ENCODE data around the gene HOXB13.
"Not testable (repeated sequence)": the region's sequence is repeated elsewhere in the genome, so short reads cannot be mapped to it uniquely, and the experiment has no call there.

Gene HOXB13

GRCh38 chr17:48726916-48727286 is 1.6 kb downstream of the HOXB13 start:
- DNase-seq (ENCODE audit: low spot score) = no peak

GRCh38 chr17:48726114-48726915 is 2.2 kb downstream of the HOXB13 start:
- no peak for DNase-seq (ENCODE audit: low spot score)

- no peak for DNase-seq (ENCODE audit: low spot score)
Measured at GRCh38 chr17:48725288-48726064, 3.1 kb downstream of the HOXB13 start.

- no peak for DNase-seq (ENCODE audit: low spot score)
Measured at GRCh38 chr17:48725004-48725287, 3.6 kb downstream of the HOXB13 start.

- DNase-seq (ENCODE audit: low spot score) = peak; percentile 67
Measured at GRCh38 chr17:48724251-48725003, 4.1 kb downstream of the HOXB13 start.

GRCh38 chr17:48723423-48724250 is 4.9 kb downstream of the HOXB13 start:
- DNase-seq (ENCODE audit: low spot score) = no peak

- DNase-seq (ENCODE audit: low spot score) = no peak
Measured at GRCh38 chr17:48722915-48723422, 5.6 kb downstream of the HOXB13 start, which contains the start of gene PRAC2. Gene PRAC2, plus strand, starts transcription at chr17:48723185. Its CDS starts 1,226 bp downstream, at chr17:48724411.

GRCh38 chr17:48722201-48722907 is 6.2 kb downstream of the HOXB13 start, which contains the start of gene PRAC1:
Gene PRAC1, minus strand, starts transcription at chr17:48722518. Its CDS starts 126 bp downstream, at chr17:48722392.
- no peak for DNase-seq (ENCODE audit: low spot score)

- DNase-seq (ENCODE audit: low spot score) = no peak
Measured at GRCh38 chr17:48721009-48721402, 7.5 kb downstream of the HOXB13 start.

GRCh38 chr17:48720266-48721008 is 8.1 kb downstream of the HOXB13 start:
- no peak for DNase-seq (ENCODE audit: low spot score)

GRCh38 chr17:48719642-48720265 is 8.8 kb downstream of the HOXB13 start:
- no peak for DNase-seq (ENCODE audit: low spot score)

- no peak for DNase-seq (ENCODE audit: low spot score)
Measured at GRCh38 chr17:48718761-48719641, 9.5 kb downstream of the HOXB13 start.

GRCh38 chr17:48718227-48718760 is 10.3 kb downstream of the HOXB13 start:
- DNase-seq (ENCODE audit: low spot score) = no peak

GRCh38 chr17:48717367-48718226 is 11.0 kb downstream of the HOXB13 start:
- DNase-seq (ENCODE audit: low spot score) = no peak

GRCh38 chr17:48716549-48716948 is 12.0 kb downstream of the HOXB13 start:
- DNase-seq (ENCODE audit: low spot score) = not testable (repeated sequence)

GRCh38 chr17:48715496-48716399 is 12.8 kb downstream of the HOXB13 start:
- DNase-seq (ENCODE audit: low spot score) = no peak

All from SK-N-DZ (cell line).